GM12878 (cell line): ENCODE measurements around the gene AVEN. TPM values are rescaled to one million over a fixed set of nuclear protein-coding genes. Genes with fewer than 3 reads are reported as not detected.

Experiments
- BACH1 ChIP-seq: fragments of 450-650 bp; IDR thresholded peaks from 2 replicates; pipeline ENCODE4 v1.6.1; 2017; ENCODE audit warnings: mild to moderate bottlenecking, borderline replicate concordance
- FOXM1 ChIP-seq: IDR thresholded peaks from 2 replicates; pipeline ENCODE4 v1.6.1; 2012; ENCODE audit warnings: low read depth, mild to moderate bottlenecking, inconsistent platforms, low read length, moderate library complexity
- IRF4 ChIP-seq: IDR thresholded peaks from 2 replicates; pipeline ENCODE4 v1.6.1; 2011; ENCODE audit warnings: low read depth, low read length
- PRDM15 ChIP-seq: fragments of 450-650 bp; formaldehyde crosslinking; IDR thresholded peaks from 2 replicates; pipeline ENCODE4 v1.4.0; 2020; ENCODE audit warnings: mild to moderate bottlenecking, moderate library complexity
- ZBTB40 ChIP-seq: fragments of 450-650 bp; IDR thresholded peaks from 2 replicates; pipeline ENCODE4 v1.6.1; 2016; ENCODE audit warnings: mild to moderate bottlenecking, moderate library complexity, borderline replicate concordance
- polyA plus RNA-seq, 11 experiments: library from polyadenylated mRNA; depleted of rRNA in 4 of 11; unstranded in 6 of 11; stranded (reverse) in 5 of 11; fragments of >200 nt; fragmentation: Nextera tagmentation in 4 of 11; fragmentation: Illumina TruSeq in 1 of 11; extraction: Ambion mirVana in 4 of 11; extraction: Trizol in 1 of 11; gene quantifications; 1 replicate in 1 of 11; 2 replicates in 10 of 11; pipeline versions ENCODE4 v1.2.1 to v1.2.3, GENCODE V29; 2011 to 2016; ENCODE audit warnings: inconsistent platforms in 2 of 11, missing spikeins in 2 of 11, low read depth in 1 of 11
- total RNA-seq, 4 experiments: library from RNA; depleted of rRNA in 3 of 4; stranded (reverse); fragments of >200 nt in 3 of 4; fragmentation: Illumina TruSeq in 1 of 4; extraction: Trizol in 1 of 4; gene quantifications; 2 replicates each; pipeline versions ENCODE4 v1.2.1 to v1.2.3, GENCODE V29; 2013 to 2021

Gene AVEN
- total and polyA plus RNA-seq, 10 of the 15 experiments (the other 5 are each of a cell fraction or from before 2014, with no cell fraction given) = 1.4 to 15.1 (median 10.5) TPM

- TF ChIP-seq ZBTB40 (no peak), IRF4 (no peak), FOXM1 (no peak), BACH1 (no peak), PRDM15 (CRISPR knock-in tag) (no peak)
- TF ChIP-seq, all 136 proteins: peak for 0
These were observed 166.4 kb downstream of the AVEN start (continued) for GRCh38 chr15:33872416-33873106.
